Nephron (organoid): ENCODE data around the gene ACP5.

Experiments
- H3K27ac Mint-ChIP-seq, 3 experiments: 2 replicates each; pipeline ENCODE4 v1.8.0; 2020; ENCODE audit warnings: mixed read lengths in 3 of 3, mild to moderate bottlenecking in 2 of 3, moderate library complexity in 1 of 3
- H3K27me3 Mint-ChIP-seq: 2 replicates; pipeline ENCODE4 v1.8.0; 2021; ENCODE audit warnings: low read depth, mild to moderate bottlenecking, moderate library complexity, mixed read lengths
- H3K36me3 Mint-ChIP-seq: 2 replicates; pipeline ENCODE4 v1.8.0; 2020; ENCODE audit warnings: low read depth, mixed read lengths
- H3K4me1 Mint-ChIP-seq: 2 replicates; pipeline ENCODE4 v1.8.0; 2020; ENCODE audit warnings: mixed read lengths
- H3K4me3 Mint-ChIP-seq, 3 experiments: 2 replicates each; pipeline ENCODE4 v1.8.0; 2020; ENCODE audit warnings: mild to moderate bottlenecking in 3 of 3, mixed read lengths in 3 of 3, moderate library complexity in 2 of 3
- H3K9me3 Mint-ChIP-seq: 2 replicates; pipeline ENCODE4 v1.8.0; 2020; ENCODE audit warnings: mixed read lengths
- CTCF ChIP-seq, 3 experiments: fragments of 200-600 bp; sonication (generic); IDR thresholded peaks; one replicate each; pipeline ENCODE4 v1.5.0; 2021; ENCODE audit warnings: antibody characterized with exemption in 3 of 3; ENCODE audit not compliant: unreplicated experiment in 3 of 3

ACP5 gene

GRCh38 chr19:11558881-11559828 is 18.3 kb downstream of the ACP5 start, which contains the start of gene ELOF1:
Gene ELOF1 (minus strand): TSS chr19:11559230. CDS start chr19:11554347, 4,883 bp downstream.
- no peaks in the 10 kb centered on the region for H3K27me3 Mint-ChIP-seq
- peaks cover 12% of the 10 kb centered on the region for H3K36me3 Mint-ChIP-seq
- H3K9me3 Mint-ChIP-seq = no peaks in the 10 kb centered on the region
- peak within 1 kb of the TSS; percentile 59 to 91 (median 89) for H3K27ac Mint-ChIP-seq
- H3K4me1 Mint-ChIP-seq = peaks cover 27% of the 10 kb centered on the region
- peak within 1 kb of the TSS; percentile 92 to 98 (median 98) for H3K4me3 Mint-ChIP-seq
- TF ChIP-seq CTCF (IDR thresholded peaks at IDR 0.05; ENCODE audit: unreplicated experiment in 3 of 3) = peak in 1 of 3 experiments; percentile 14

GRCh38 chr19:11556634-11557420 is 20.6 kb downstream of the ACP5 start:
- Mint-ChIP-seq H3K4me3 (peak overlapping the region; percentile 92 to 98 (median 98)), H3K36me3 (peaks cover 15% of the 10 kb centered on the region), H3K9me3 (no peaks in the 10 kb centered on the region), H3K27ac (no peak overlapping the region), H3K4me1 (peaks cover 27% of the 10 kb centered on the region), H3K27me3 (no peaks in the 10 kb centered on the region)
- no peak for TF ChIP-seq CTCF (IDR thresholded peaks at IDR 0.05; ENCODE audit: unreplicated experiment in 3 of 3)

GRCh38 chr19:11555246-11555645 is 22.2 kb downstream of the ACP5 start:
- peaks cover 15% of the 10 kb centered on the region for H3K36me3 Mint-ChIP-seq
- no peak overlapping the region for H3K27ac Mint-ChIP-seq
- peaks cover 21% of the 10 kb centered on the region for H3K4me1 Mint-ChIP-seq
- no peaks in the 10 kb centered on the region for H3K27me3 Mint-ChIP-seq
- no peak for TF ChIP-seq CTCF (IDR thresholded peaks at IDR 0.05; ENCODE audit: unreplicated experiment in 3 of 3)
- H3K4me3 Mint-ChIP-seq = peak overlapping the region; percentile 41 to 80 (median 79)
- H3K9me3 Mint-ChIP-seq = no peaks in the 10 kb centered on the region

GRCh38 chr19:11554160-11554559 is 23.3 kb downstream of the ACP5 start:
- H3K9me3 Mint-ChIP-seq = no peaks in the 10 kb centered on the region
- no peak for TF ChIP-seq CTCF (IDR thresholded peaks at IDR 0.05; ENCODE audit: unreplicated experiment in 3 of 3)
- H3K27ac Mint-ChIP-seq = no peak overlapping the region
- peak overlapping the region in 1 of 3 experiments; percentile 32 for H3K4me3 Mint-ChIP-seq
- H3K4me1 Mint-ChIP-seq = peaks cover 17% of the 10 kb centered on the region
- no peaks in the 10 kb centered on the region for H3K27me3 Mint-ChIP-seq
- peaks cover 15% of the 10 kb centered on the region for H3K36me3 Mint-ChIP-seq

GRCh38 chr19:11552666-11553372 is 24.6 kb downstream of the ACP5 start:
- peaks cover 15% of the 10 kb centered on the region for H3K36me3 Mint-ChIP-seq
- no peak overlapping the region for H3K27ac Mint-ChIP-seq
- no peak for TF ChIP-seq CTCF (IDR thresholded peaks at IDR 0.05; ENCODE audit: unreplicated experiment in 3 of 3)
- H3K4me1 Mint-ChIP-seq = peaks cover 9% of the 10 kb centered on the region
- no peaks in the 10 kb centered on the region for H3K9me3 Mint-ChIP-seq
- H3K27me3 Mint-ChIP-seq = no peaks in the 10 kb centered on the region
- H3K4me3 Mint-ChIP-seq = no peak overlapping the region
